ENCODE results near the gene MAP3K4. TPM values are rescaled to one million over a fixed set of nuclear protein-coding genes. Genes with fewer than 3 reads are reported as not detected.
"Not testable (repeated sequence)": the region's sequence is repeated elsewhere in the genome, so short reads cannot be mapped to it uniquely, and the experiment has no call there.

The MAP3K4 gene
- total RNA-seq, 2 experiments from 2014 or later: 26.8 to 35.7 TPM

- Mint-ChIP-seq H3K36me3 (ENCODE audit: low read depth) (peaks cover 67% of the 10 kb centered on the region), H3K9me3 (ENCODE audit: insufficient read depth) (no peaks in the 10 kb centered on the region), H3K27me3 (ENCODE audit: low read depth) (no peaks in the 10 kb centered on the region), H3K4me1 (ENCODE audit: low read depth) (peaks cover 21% of the 10 kb centered on the region), H3K27ac (no peak overlapping the region), H3K4me3 (no peak overlapping the region)
- ATAC-seq: no peak
- ChIA-PET CTCF (interaction anchor here (2.2 kb wide), 1 partner anchor 262 kb away, joined by 5 read pairs; no protein-coding TSS in a partner anchor), POLR2A (no interaction called here)
- no peak for DNase-seq
These were observed 117.8 kb downstream of the MAP3K4 start for GRCh38 chr6:161109366-161109765.

- no peak overlapping the region for H3K27ac Mint-ChIP-seq
- H3K9me3 Mint-ChIP-seq (ENCODE audit: insufficient read depth): no peaks in the 10 kb centered on the region
- CTCF ChIA-PET: interaction anchor here (0.7 to 1.6 kb wide), 2 partner anchors 9 to 118 kb away, joined by 3 to 6 read pairs; no protein-coding TSS in a partner anchor
- POLR2A ChIA-PET: no interaction called here
- DNase-seq (no peak), ATAC-seq (no peak)
- H3K36me3 Mint-ChIP-seq (ENCODE audit: low read depth): peaks cover 65% of the 10 kb centered on the region
- peaks cover 20% of the 10 kb centered on the region for H3K4me1 Mint-ChIP-seq (ENCODE audit: low read depth)
- H3K27me3 Mint-ChIP-seq (ENCODE audit: low read depth): no peaks in the 10 kb centered on the region
- no peak overlapping the region for H3K4me3 Mint-ChIP-seq
These were observed 118.6 kb downstream of the MAP3K4 start for GRCh38 chr6:161110028-161110779.

GRCh38 chr6:161111261-161111660 is 119.7 kb downstream of the MAP3K4 start:
- Mint-ChIP-seq H3K36me3 (ENCODE audit: low read depth) (peaks cover 65% of the 10 kb centered on the region), H3K4me3 (no peak overlapping the region), H3K27ac (peak overlapping the region; percentile 82), H3K4me1 (ENCODE audit: low read depth) (peaks cover 20% of the 10 kb centered on the region), H3K27me3 (ENCODE audit: low read depth) (no peaks in the 10 kb centered on the region), H3K9me3 (ENCODE audit: insufficient read depth) (no peaks in the 10 kb centered on the region)
- ATAC-seq (peak; percentile 94), DNase-seq (peak; percentile 46)
- ChIA-PET POLR2A (no interaction called here), CTCF (interaction anchor here (0.6 to 1.7 kb wide), 5 partner anchors 10 to 262 kb away, joined by 3 to 8 read pairs (median 4); no protein-coding TSS in a partner anchor)

GRCh38 chr6:161115468-161115867 is 123.9 kb downstream of the MAP3K4 start:
- Mint-ChIP-seq H3K27me3 (ENCODE audit: low read depth) (no peaks in the 10 kb centered on the region), H3K4me3 (no peak overlapping the region), H3K36me3 (ENCODE audit: low read depth) (peaks cover 69% of the 10 kb centered on the region), H3K4me1 (ENCODE audit: low read depth) (peaks cover 17% of the 10 kb centered on the region), H3K27ac (peak overlapping the region; percentile 26), H3K9me3 (ENCODE audit: insufficient read depth) (no peaks in the 10 kb centered on the region)
- ATAC-seq (no peak), DNase-seq (no peak)
- ChIA-PET POLR2A (no interaction called here), CTCF (no interaction called here)

GRCh38 chr6:161116554-161116953 is 125.0 kb downstream of the MAP3K4 start:
- Mint-ChIP-seq H3K9me3 (ENCODE audit: insufficient read depth) (no peaks in the 10 kb centered on the region), H3K27ac (no peak overlapping the region), H3K4me3 (no peak overlapping the region), H3K4me1 (ENCODE audit: low read depth) (peaks cover 8% of the 10 kb centered on the region), H3K36me3 (ENCODE audit: low read depth) (peaks cover 66% of the 10 kb centered on the region), H3K27me3 (ENCODE audit: low read depth) (no peaks in the 10 kb centered on the region)
- ChIA-PET CTCF (no interaction called here), POLR2A (interaction anchor here (0.6 kb wide), 1 partner anchor 23 kb away, joined by 3 read pairs; no protein-coding TSS in a partner anchor)
- DNase-seq (no peak), ATAC-seq (no peak)

GRCh38 chr6:161117308-161117707 is 125.7 kb downstream of the MAP3K4 start:
- Mint-ChIP-seq H3K36me3 (ENCODE audit: low read depth) (peaks cover 66% of the 10 kb centered on the region), H3K9me3 (ENCODE audit: insufficient read depth) (peaks cover 4% of the 10 kb centered on the region), H3K27ac (no peak overlapping the region), H3K4me1 (ENCODE audit: low read depth) (peaks cover under 1% of the 10 kb centered on the region), H3K4me3 (no peak overlapping the region), H3K27me3 (ENCODE audit: low read depth) (no peaks in the 10 kb centered on the region)
- DNase-seq (no peak), ATAC-seq (no peak)
- POLR2A ChIA-PET: interaction anchor here (0.6 kb wide), 1 partner anchor 22 kb away, joined by 3 read pairs; no protein-coding TSS in a partner anchor
- CTCF ChIA-PET: no interaction called here

GRCh38 chr6:161117942-161118341 is 126.4 kb downstream of the MAP3K4 start:
- H3K27me3 Mint-ChIP-seq (ENCODE audit: low read depth): no peaks in the 10 kb centered on the region
- no peaks in the 10 kb centered on the region for H3K4me1 Mint-ChIP-seq (ENCODE audit: low read depth)
- no peak overlapping the region for H3K4me3 Mint-ChIP-seq
- DNase-seq (no peak), ATAC-seq (no peak)
- H3K9me3 Mint-ChIP-seq (ENCODE audit: insufficient read depth): peaks cover 10% of the 10 kb centered on the region
- CTCF ChIA-PET: no interaction called here
- POLR2A ChIA-PET: no interaction called here
- H3K27ac Mint-ChIP-seq: no peak overlapping the region
- peaks cover 66% of the 10 kb centered on the region for H3K36me3 Mint-ChIP-seq (ENCODE audit: low read depth)

- POLR2A ChIA-PET; CTCF ChIA-PET; H3K4me3 Mint-ChIP-seq; H3K27ac Mint-ChIP-seq; ATAC-seq; H3K27me3 Mint-ChIP-seq (ENCODE audit: low read depth); DNase-seq; H3K4me1 Mint-ChIP-seq (ENCODE audit: low read depth): not testable (repeated sequence)
- peaks cover 77% of the 10 kb centered on the region for H3K36me3 Mint-ChIP-seq (ENCODE audit: low read depth)
- H3K9me3 Mint-ChIP-seq (ENCODE audit: insufficient read depth): peaks cover 36% of the 10 kb centered on the region
These were observed 131.8 kb downstream of the MAP3K4 start for GRCh38 chr6:161123319-161123718.

- Mint-ChIP-seq H3K27me3 (ENCODE audit: low read depth) (no peaks in the 10 kb centered on the region), H3K4me3 (no peak overlapping the region), H3K27ac (no peak overlapping the region), H3K9me3 (ENCODE audit: insufficient read depth) (peaks cover 36% of the 10 kb centered on the region), H3K4me1 (ENCODE audit: low read depth) (peaks cover 16% of the 10 kb centered on the region), H3K36me3 (ENCODE audit: low read depth) (peaks cover 65% of the 10 kb centered on the region)
- ChIA-PET POLR2A (no interaction called here), CTCF (no interaction called here)
- no peak for ATAC-seq
- DNase-seq: no peak
These were observed 134.0 kb downstream of the MAP3K4 start for GRCh38 chr6:161125591-161125990.

GRCh38 chr6:161127071-161127740 is 135.6 kb downstream of the MAP3K4 start:
- Mint-ChIP-seq H3K27ac (no peak overlapping the region), H3K36me3 (ENCODE audit: low read depth) (peaks cover 54% of the 10 kb centered on the region)
- POLR2A ChIA-PET: no interaction called here

GRCh38 chr6:161128230-161128629 is 136.7 kb downstream of the MAP3K4 start:
- H3K27ac Mint-ChIP-seq: no peak overlapping the region
- peaks cover 16% of the 10 kb centered on the region for H3K4me1 Mint-ChIP-seq (ENCODE audit: low read depth)
- no peak overlapping the region for H3K4me3 Mint-ChIP-seq
- DNase-seq (no peak), ATAC-seq (peak; percentile 53)
- H3K36me3 Mint-ChIP-seq (ENCODE audit: low read depth): peaks cover 44% of the 10 kb centered on the region
- CTCF ChIA-PET: interaction anchor here (1.2 kb wide), 2 partner anchors 17 to 136 kb away, joined by 4 read pairs; no protein-coding TSS in a partner anchor
- POLR2A ChIA-PET: no interaction called here
- peaks cover 23% of the 10 kb centered on the region for H3K9me3 Mint-ChIP-seq (ENCODE audit: insufficient read depth)
- H3K27me3 Mint-ChIP-seq (ENCODE audit: low read depth): no peaks in the 10 kb centered on the region

More at GRCh38 chr6:161127071-161127740, 135.6 kb downstream of the MAP3K4 start:
- ATAC-seq (no peak), DNase-seq (no peak)
- no peak overlapping the region for H3K4me3 Mint-ChIP-seq
- peaks cover 31% of the 10 kb centered on the region for H3K9me3 Mint-ChIP-seq (ENCODE audit: insufficient read depth)
- CTCF ChIA-PET: interaction anchor here (1.2 kb wide), 2 partner anchors 16 to 135 kb away, joined by 4 read pairs; no protein-coding TSS in a partner anchor
- H3K27me3 Mint-ChIP-seq (ENCODE audit: low read depth): no peaks in the 10 kb centered on the region
- H3K4me1 Mint-ChIP-seq (ENCODE audit: low read depth): peaks cover 16% of the 10 kb centered on the region

GRCh38 chr6:161128680-161129196 is 137.2 kb downstream of the MAP3K4 start:
- Mint-ChIP-seq H3K9me3 (ENCODE audit: insufficient read depth) (peaks cover 18% of the 10 kb centered on the region), H3K27ac (no peak overlapping the region), H3K4me3 (no peak overlapping the region), H3K36me3 (ENCODE audit: low read depth) (peaks cover 43% of the 10 kb centered on the region), H3K4me1 (ENCODE audit: low read depth) (peaks cover 16% of the 10 kb centered on the region), H3K27me3 (ENCODE audit: low read depth) (no peaks in the 10 kb centered on the region)
- ChIA-PET CTCF (interaction anchor here (1.2 kb wide), 2 partner anchors 17 to 136 kb away, joined by 4 read pairs; no protein-coding TSS in a partner anchor), POLR2A (no interaction called here)
- no peak for DNase-seq
- peak; percentile 42 for ATAC-seq

Measured in activated CD8-positive, alpha-beta T cell treated with anti-CD3 and anti-CD28 coated beads, Interleukin-2, amount 10 ng/mL, durations not matched to agents 7 days and 5 days (primary cell).